IMR-90 (cell line): ENCODE results near the gene ADAMTSL2. TPM values are rescaled to one million over a fixed set of nuclear protein-coding genes. Genes with fewer than 3 reads are reported as not detected.

Experiments used
- ATAC-seq: fragments of 200-7000 bp; cut with Tn5 transposase; 2 replicates; pipeline ENCODE4 v1.9.1; 2020; ENCODE audit warnings: low read depth, mild to moderate bottlenecking, moderate library complexity
- BruUV-seq: library from RNA; stranded (reverse); fragments of 400-500 nt; replicated peaks from 2 replicates; lab custom pipeline; 2021; lab: Mats Ljungman, UMichigan
- CTCF ChIA-PET: fragments of 300-600 bp; formaldehyde crosslinking; extraction: SDS; loops from one replicate; lab custom pipeline; 2021; ENCODE audit warnings: antibody characterized with exemption; lab: Yijun Ruan, JAX
- POLR2A ChIA-PET: fragments of 300-600 bp; sonication (Branson Sonifier 250); formaldehyde crosslinking; loops from one replicate; lab custom pipeline; 2022; ENCODE audit warnings: antibody characterized with exemption; ENCODE audit not compliant: unreplicated experiment; lab: Charles Lee
- DNase-seq: peaks from one replicate; pipeline ENCODE4 v3.0.0; 2013
- H2AFZ ChIP-seq: replicated peaks from 2 replicates; pipeline ENCODE3; 2013; ENCODE audit warnings: low read length, mild to moderate bottlenecking; ENCODE audit not compliant: poor library complexity
- H2AK5ac ChIP-seq: 2 replicates; pipeline ENCODE4 v1.6.1; 2013; ENCODE audit warnings: low read depth, low read length, inconsistent platforms
- H2AK9ac ChIP-seq: replicated peaks from 2 replicates; pipeline ENCODE3; 2013; ENCODE audit warnings: mild to moderate bottlenecking, low read depth, low read length, moderate library complexity; ENCODE audit not compliant: poor library complexity
- H2BK120ac ChIP-seq: 2 replicates; pipeline ENCODE4 v1.6.1; 2013; ENCODE audit warnings: low read depth, low read length, inconsistent platforms
- H2BK15ac ChIP-seq: 3 replicates; pipeline ENCODE4 v1.6.1; 2013; ENCODE audit warnings: low read depth, low read length, inconsistent platforms
- H2BK20ac ChIP-seq: 2 replicates; pipeline ENCODE4 v1.6.1; 2013; ENCODE audit warnings: low read depth, mild to moderate bottlenecking, inconsistent platforms, low read length, moderate library complexity
- H2BK5ac ChIP-seq: 2 replicates; pipeline ENCODE4 v1.6.1; 2013; ENCODE audit warnings: mild to moderate bottlenecking, low read depth, low read length, inconsistent platforms; ENCODE audit not compliant: poor library complexity, severe bottlenecking
- H3K14ac ChIP-seq: replicated peaks from 2 replicates; pipeline ENCODE4 v1.6.1; 2013; ENCODE audit warnings: low read depth, low read length, inconsistent platforms
- H3K18ac ChIP-seq: 2 replicates; pipeline ENCODE4 v1.6.1; 2013; ENCODE audit warnings: low read depth, low read length, control low read depth
- H3K23ac ChIP-seq: 2 replicates; pipeline ENCODE4 v1.6.1; 2013; ENCODE audit warnings: low read depth, low read length, inconsistent platforms
- H3K27ac ChIP-seq: 2 replicates; pipeline ENCODE4 v1.5.1; 2013; ENCODE audit warnings: mild to moderate bottlenecking, control low read depth, low read length; ENCODE audit not compliant: insufficient read depth
- H3K27me3 ChIP-seq: 2 replicates; pipeline ENCODE4 v1.6.1; 2013; ENCODE audit warnings: low read length; ENCODE audit not compliant: control insufficient read depth, insufficient read depth
- H3K36me3 ChIP-seq: 2 replicates; pipeline ENCODE4 v1.6.1; 2013; ENCODE audit warnings: low read length, mixed read lengths; ENCODE audit not compliant: control insufficient read depth, insufficient read depth
- H3K4ac ChIP-seq: 2 replicates; pipeline ENCODE4 v1.6.1; 2013; ENCODE audit warnings: low read depth, low read length, inconsistent platforms
- H3K4me1 ChIP-seq: 2 replicates; pipeline ENCODE4 v1.6.1; 2013; ENCODE audit warnings: low read length, mixed read lengths; ENCODE audit not compliant: control insufficient read depth, insufficient read depth
- H3K4me2 ChIP-seq: 2 replicates; pipeline ENCODE4 v1.6.1; 2013; ENCODE audit warnings: low read depth, mild to moderate bottlenecking, control low read depth, low read length, moderate library complexity
- H3K4me3 ChIP-seq: 2 replicates; pipeline ENCODE4 v1.5.1; 2013; ENCODE audit warnings: low read depth, mild to moderate bottlenecking, control low read depth, low read length, moderate library complexity; ENCODE audit not compliant: insufficient read depth
- H3K56ac ChIP-seq: 2 replicates; pipeline ENCODE4 v1.6.1; 2013; ENCODE audit warnings: low read length, inconsistent platforms; ENCODE audit not compliant: insufficient read depth; ENCODE audit errors: extremely low read depth
- H3K79me1 ChIP-seq, 2 experiments: 2 replicates each; pipeline ENCODE4 v1.6.1; 2013; ENCODE audit warnings: low read length in 2 of 2, inconsistent platforms in 1 of 2, low read depth in 1 of 2
- H3K9ac ChIP-seq: 2 replicates; pipeline ENCODE4 v1.6.1; 2013; ENCODE audit warnings: low read depth, low read length, control low read depth
- H3K9me1 ChIP-seq: 2 replicates; pipeline ENCODE4 v1.6.1; 2013; ENCODE audit warnings: low read length, inconsistent platforms; ENCODE audit not compliant: insufficient read depth
- H3K9me3 ChIP-seq: 2 replicates; pipeline ENCODE4 v1.6.1; 2013; ENCODE audit warnings: low read length; ENCODE audit not compliant: control insufficient read depth, insufficient read depth
- H4K20me1 ChIP-seq: 2 replicates; pipeline ENCODE4 v1.6.1; 2013; ENCODE audit warnings: low read length, inconsistent platforms; ENCODE audit not compliant: insufficient read depth
- H4K5ac ChIP-seq: 2 replicates; pipeline ENCODE4 v1.6.1; 2013; ENCODE audit warnings: mild to moderate bottlenecking, low read depth, low read length, control low read depth
- H4K8ac ChIP-seq, 2 experiments: 2 replicates each; pipeline ENCODE4 v1.6.1; 2013; ENCODE audit warnings: low read depth in 2 of 2, low read length in 2 of 2, control low read depth in 1 of 2, inconsistent platforms in 1 of 2
- H4K91ac ChIP-seq: 2 replicates; pipeline ENCODE4 v1.6.1; 2013; ENCODE audit warnings: low read depth, low read length, inconsistent platforms; ENCODE audit not compliant: insufficient read depth
- CEBPB ChIP-seq: IDR thresholded peaks from 2 replicates; pipeline ENCODE4 v1.6.1; 2012; ENCODE audit warnings: low read depth, low read length, improper control_type of control experiment
- CTCF ChIP-seq: conservative IDR thresholded peaks from 2 replicates; pipeline ENCODE4 v1.5.1; 2012; ENCODE audit warnings: mild to moderate bottlenecking, low read depth, low read length, improper control_type of control experiment
- ELK1 ChIP-seq: fragments of 150-350 bp; IDR thresholded peaks from 2 replicates; pipeline ENCODE4 v1.6.1; 2016; ENCODE audit warnings: low read depth, mild to moderate bottlenecking, low read length, moderate library complexity, borderline replicate concordance
- FOS ChIP-seq: fragments of 150-350 bp; IDR thresholded peaks from 2 replicates; pipeline ENCODE4 v1.6.1; 2016; ENCODE audit warnings: low read depth, low read length
- MAZ ChIP-seq: IDR thresholded peaks from 2 replicates; pipeline ENCODE4 v1.6.1; 2012; ENCODE audit warnings: low read depth, mild to moderate bottlenecking, low read length, improper control_type of control experiment, moderate library complexity, borderline replicate concordance
- MXI1 ChIP-seq: IDR thresholded peaks from 2 replicates; pipeline ENCODE4 v1.6.1; 2012; ENCODE audit warnings: low read depth, mild to moderate bottlenecking, low read length, moderate library complexity, borderline replicate concordance
- POLR2A ChIP-seq: IDR thresholded peaks from 2 replicates; pipeline ENCODE4 v1.6.1; 2012; ENCODE audit warnings: mild to moderate bottlenecking, low read depth, low read length
- RCOR1 ChIP-seq: IDR thresholded peaks from 2 replicates; pipeline ENCODE4 v1.6.1; 2012; ENCODE audit warnings: mild to moderate bottlenecking, low read length, improper control_type of control experiment; ENCODE audit not compliant: insufficient replicate concordance
- SMC3 ChIP-seq: fragments of 150-350 bp; IDR thresholded peaks from 2 replicates; pipeline ENCODE4 v1.6.1; 2016; ENCODE audit warnings: low read depth, mild to moderate bottlenecking, antibody characterized with exemption, low read length, moderate library complexity
- USF2 ChIP-seq: fragments of 150-350 bp; IDR thresholded peaks from 2 replicates; pipeline ENCODE4 v1.6.1; 2017; ENCODE audit warnings: mild to moderate bottlenecking, antibody characterized with exemption, low read length, low read depth
- WGBS, 2 experiments: methylation state at CpG; one replicate each; pipeline versions ENCODE4 v1.1.5 to v1.1.7; 2013; ENCODE audit warnings: missing lambda C conversion rate in 2 of 2; ENCODE audit not compliant: insufficient read length in 1 of 2; ENCODE audit errors: extremely low coverage in 2 of 2; 5-methylcytosine and 5-hydroxymethylcytosine counted together
- dilution Hi-C: fragments of 300-500 bp; cut with HindIII; formaldehyde crosslinking; loops from one replicate; pipeline ENCODE4 v1.14.3; 2018; ENCODE audit warnings: low sequenced_read_pairs; ENCODE audit not compliant: unreplicated experiment
- in situ Hi-C: fragments of 300-500 bp; cut with MboI; formaldehyde crosslinking; loops from 3 replicates; pipeline ENCODE4 v1.14.3; 2019; ENCODE audit warnings: low sequenced_read_pairs, inconsistent platforms, mixed read lengths
- intact Hi-C: fragments of 100-400 bp; cut with micrococcal nuclease; formaldehyde crosslinking; loops from 2 replicates; pipeline ENCODE4 v1.10.0; 2022
- polyA plus RNA-seq, 3 experiments: library from polyadenylated mRNA; depleted of rRNA; stranded (reverse); fragments of >200 nt; gene quantifications; 2 replicates each; pipeline ENCODE4 v1.2.3, GENCODE V29; 2012; ENCODE audit warnings: low replicate concordance in 1 of 3
- total RNA-seq: library from RNA; depleted of rRNA; stranded (reverse); fragments of >200 nt; gene quantifications from 2 replicates; pipeline ENCODE4 v1.2.3, GENCODE V29; 2012

ADAMTSL2 gene
- total and polyA plus RNA-seq, 2 of the 4 experiments (the other 2 are of a cell fraction) = not detected

- H2BK120ac ChIP-seq = no peak overlapping the region
- H4K8ac ChIP-seq = no peak overlapping the region
- in situ Hi-C loops = no loop called here
- H3K4me2 ChIP-seq = no peak overlapping the region
- H3K56ac ChIP-seq = no peak overlapping the region
- no peaks in the 10 kb centered on the region for H3K79me1 ChIP-seq
- no TSS peak for BruUV-seq
- H2AFZ ChIP-seq = no peak overlapping the region
- TF ChIP-seq ELK1 = no peak
- no peak for TF ChIP-seq CEBPB
- TF ChIP-seq FOS = no peak
- TF ChIP-seq POLR2A = no peak
- TF ChIP-seq RCOR1 = no peak
- no peak for TF ChIP-seq MXI1
- no peak for TF ChIP-seq MAZ
- TF ChIP-seq USF2 = no peak
- TF ChIP-seq CTCF = no peak
- TF ChIP-seq SMC3 = no peak
- DNase-seq (no peak), ATAC-seq (no peak)
- no peak overlapping the region for H3K27ac ChIP-seq
- H3K14ac ChIP-seq = no peak overlapping the region
- H2AK5ac ChIP-seq = no peak overlapping the region
- no peaks in the 10 kb centered on the region for H4K20me1 ChIP-seq
- H2BK15ac ChIP-seq = no peak overlapping the region
- H3K4me1 ChIP-seq = no peaks in the 10 kb centered on the region
- POLR2A ChIA-PET = no interaction called here
- no peak overlapping the region for H4K5ac ChIP-seq
- CTCF ChIA-PET = no interaction called here
- H3K4ac ChIP-seq = no peak overlapping the region
- H3K4me3 ChIP-seq = no peak overlapping the region
- dilution Hi-C loops = no loop called here
- no peaks in the 10 kb centered on the region for H3K36me3 ChIP-seq
- H2BK20ac ChIP-seq = no peak overlapping the region
- intact Hi-C loops = no loop called here
- H3K23ac ChIP-seq = no peak overlapping the region
- H2AK9ac ChIP-seq = no peak overlapping the region
- no peak overlapping the region for H4K91ac ChIP-seq
- no peaks in the 10 kb centered on the region for H3K9me1 ChIP-seq
- H3K9ac ChIP-seq = no peak overlapping the region
- 76% methylated on average over 4 of the region's 16 CpGs; no CpG with 5 or more reads in 1 of the 2 experiments for WGBS, 2 experiments
- H2BK5ac ChIP-seq = no peak overlapping the region
- peaks cover 58% of the 10 kb centered on the region for H3K27me3 ChIP-seq
- no peaks in the 10 kb centered on the region for H3K9me3 ChIP-seq
- H3K18ac ChIP-seq = no peak overlapping the region
Observed at GRCh38 chr9:133613432-133613831, 78.9 kb downstream of the ADAMTSL2 start.
